A549 (cell line): ENCODE results near the gene ALDH2.

Source experiments
- CHD2 ChIP-seq: fragments of 150-350 bp; IDR thresholded peaks from 2 replicates; pipeline ENCODE4 v1.6.1; 2014; ENCODE audit warnings: low read length; ENCODE audit not compliant: partially characterized antibody
- HDAC2 ChIP-seq: fragments of 200-600 bp; sonication (generic); IDR thresholded peaks from 2 replicates; pipeline ENCODE4 v1.6.1; 2016
- JUN ChIP-seq, 2 experiments: fragments of >200 bp; sonication (Bioruptor Twin); formaldehyde crosslinking; IDR thresholded peaks; 2 replicates in 1 of 2; 3 replicates in 1 of 2; pipeline ENCODE4 v1.6.1; 2016 to 2017
- POLR2A ChIP-seq: IDR thresholded peaks from 2 replicates; pipeline ENCODE4 v1.6.1; 2012; ENCODE audit warnings: mild to moderate bottlenecking, low read length
- TF ChIP-seq, protein P1 (sequence below): fragments of >200 bp; sonication (Bioruptor Twin); formaldehyde crosslinking; IDR thresholded peaks from 3 replicates; pipeline ENCODE4 v1.5.1; 2016

DNA sequence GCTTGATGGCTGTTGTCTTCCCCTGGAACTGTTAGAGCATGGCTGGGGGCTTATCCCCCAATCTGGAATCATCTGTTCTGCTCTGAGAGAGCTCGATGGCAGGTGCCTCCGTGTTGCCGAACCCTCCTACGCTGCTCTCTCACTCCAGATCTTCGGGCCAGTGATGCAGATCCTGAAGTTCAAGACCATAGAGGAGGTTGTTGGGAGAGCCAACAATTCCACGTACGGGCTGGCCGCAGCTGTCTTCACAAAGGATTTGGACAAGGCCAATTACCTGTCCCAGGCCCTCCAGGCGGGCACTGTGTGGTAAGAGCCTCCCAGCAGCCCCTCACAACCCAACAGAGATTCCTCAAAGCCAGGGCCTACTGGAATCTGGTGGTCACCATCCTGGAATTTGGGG, 33.0 kb downstream of the ALDH2 start:
- TF ChIP-seq POLR2A (no peak), JUN (IDR thresholded peaks at IDR 0.05) (no peak), CHD2 (no peak), HDAC2 (no peak)
- TF ChIP-seq, protein P1, sequence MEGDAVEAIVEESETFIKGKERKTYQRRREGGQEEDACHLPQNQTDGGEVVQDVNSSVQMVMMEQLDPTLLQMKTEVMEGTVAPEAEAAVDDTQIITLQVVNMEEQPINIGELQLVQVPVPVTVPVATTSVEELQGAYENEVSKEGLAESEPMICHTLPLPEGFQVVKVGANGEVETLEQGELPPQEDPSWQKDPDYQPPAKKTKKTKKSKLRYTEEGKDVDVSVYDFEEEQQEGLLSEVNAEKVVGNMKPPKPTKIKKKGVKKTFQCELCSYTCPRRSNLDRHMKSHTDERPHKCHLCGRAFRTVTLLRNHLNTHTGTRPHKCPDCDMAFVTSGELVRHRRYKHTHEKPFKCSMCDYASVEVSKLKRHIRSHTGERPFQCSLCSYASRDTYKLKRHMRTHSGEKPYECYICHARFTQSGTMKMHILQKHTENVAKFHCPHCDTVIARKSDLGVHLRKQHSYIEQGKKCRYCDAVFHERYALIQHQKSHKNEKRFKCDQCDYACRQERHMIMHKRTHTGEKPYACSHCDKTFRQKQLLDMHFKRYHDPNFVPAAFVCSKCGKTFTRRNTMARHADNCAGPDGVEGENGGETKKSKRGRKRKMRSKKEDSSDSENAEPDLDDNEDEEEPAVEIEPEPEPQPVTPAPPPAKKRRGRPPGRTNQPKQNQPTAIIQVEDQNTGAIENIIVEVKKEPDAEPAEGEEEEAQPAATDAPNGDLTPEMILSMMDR, result no peak
